ENCODE data around the gene IDI1.
"Not testable (repeated sequence)": the region's sequence is repeated elsewhere in the genome, so short reads cannot be mapped to it uniquely, and the experiment has no call there.

- not testable (repeated sequence) for TF ChIP-seq SAFB2 (CRISPR knock-in tag; IDR thresholded peaks at IDR 0.05; ENCODE audit: borderline replicate concordance, low read depth); CENPT (CRISPR knock-in tag; IDR thresholded peaks at IDR 0.05; ENCODE audit: low read depth); ATF7-NPFF (CRISPR knock-in tag; IDR thresholded peaks at IDR 0.05; ENCODE audit: low read depth); U2AF2 (IDR thresholded peaks at IDR 0.05; ENCODE audit: low read depth, low read length); CREM (IDR thresholded peaks at IDR 0.05); CREM (CRISPR knock-in tag; IDR thresholded peaks at IDR 0.05); TEAD3 (CRISPR knock-in tag; optimal IDR thresholded peaks at IDR 0.05; ENCODE audit: borderline replicate concordance); ZNF773 (CRISPR knock-in tag; IDR thresholded peaks at IDR 0.05; ENCODE audit: borderline replicate concordance); NFRKB (IDR thresholded peaks at IDR 0.05); MXI1 (IDR thresholded peaks at IDR 0.05; ENCODE audit: borderline replicate concordance, low read depth, low read length); U2AF1 (optimal IDR thresholded peaks at IDR 0.05; ENCODE audit: low read depth, low read length); ZNF280D (CRISPR knock-in tag; IDR thresholded peaks at IDR 0.05); CTCF (CRISPR knock-in tag; IDR thresholded peaks at IDR 0.05)
- peak in 1 of 2 experiments; percentile 54; a peak in 1 of 4 replicates for TF ChIP-seq POLR2A (IDR thresholded peaks at IDR 0.05; ENCODE audit: insufficient read depth in 1 of 2, low read depth in 2 of 2, low read length in 2 of 2)
These were observed 10.2 kb downstream of the IDI1 start for GRCh38 chr10:1038769-1039168.
